HG03575 (cell line): Measurements from ENCODE around the gene TSEN15.

ENCODE experiments used
- ATAC-seq: cut with Tn5 transposase; IDR thresholded peaks from one replicate; pipeline ENCODE4 v1.9.1; 2021; ENCODE audit not compliant: unreplicated experiment, insufficient number of reproducible peaks, low FRiP score; ENCODE audit errors: extremely low read depth

The TSEN15 gene

GRCh38 chr1:184051485-184052193 is at the start of gene TSEN15:
TSS of gene TSEN15 (plus strand) at chr1:184051730. CDS start at chr1:184051756, 26 bp downstream.
- ATAC-seq: peak; percentile 71

DNA sequence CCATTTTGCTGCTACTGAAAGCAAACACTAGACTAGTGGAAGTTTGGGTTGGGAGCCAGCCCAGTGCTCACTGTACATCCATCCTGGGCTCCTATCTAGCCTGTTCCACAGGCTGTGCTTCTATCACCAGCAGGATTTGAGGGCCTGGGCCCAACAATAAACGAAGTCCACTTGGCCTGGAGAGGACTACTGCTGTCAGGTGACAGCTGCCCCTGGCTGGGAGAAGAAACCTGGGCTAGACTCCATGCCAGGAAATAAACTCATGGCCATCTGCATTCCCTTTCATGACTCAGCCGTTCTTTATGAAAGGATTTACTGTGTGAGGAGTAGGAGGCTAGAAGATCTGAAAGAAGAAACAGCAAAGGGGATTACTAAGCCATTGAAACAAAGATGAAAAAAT is 49.5 kb upstream of the TSEN15 start:
- ATAC-seq: no peak

DNA sequence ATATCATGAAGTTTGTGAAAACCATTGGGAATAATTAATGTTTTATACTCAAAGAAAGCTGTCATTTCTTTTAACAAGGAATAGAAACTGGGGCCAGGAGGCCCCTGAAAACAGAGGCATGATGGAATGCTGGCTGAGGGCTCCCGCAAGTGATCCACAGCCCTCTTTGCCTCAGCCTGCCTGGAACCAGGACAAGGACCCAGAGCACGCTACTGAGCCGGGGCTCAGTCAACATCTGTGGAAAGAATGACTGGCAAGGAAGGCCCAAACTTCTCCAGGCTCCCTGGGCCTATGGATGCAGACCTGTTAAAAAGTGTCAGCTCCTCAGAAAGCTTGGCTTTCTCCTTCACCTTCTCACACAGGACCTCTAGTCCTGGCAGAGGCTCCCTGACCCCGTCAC is 46.6 kb upstream of the TSEN15 start:
- no peak for ATAC-seq

DNA sequence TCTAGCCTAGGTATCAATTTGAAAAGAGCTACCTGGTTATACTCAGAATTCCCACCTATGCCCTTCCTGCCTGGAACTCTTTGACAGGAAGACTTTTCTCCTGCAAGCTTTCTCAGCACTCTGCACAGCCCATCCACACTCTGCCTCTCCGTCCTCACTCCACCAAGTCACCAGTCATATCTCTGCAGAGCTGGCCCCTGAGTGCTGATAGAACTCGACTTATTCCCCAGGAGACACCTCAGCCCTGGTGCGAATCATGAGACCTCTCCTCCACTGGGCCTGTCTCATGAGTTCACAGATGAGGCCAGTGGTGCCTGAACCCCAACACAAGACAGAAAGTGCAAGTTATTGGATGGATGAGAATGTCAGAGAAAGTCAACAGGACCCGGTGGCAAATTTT is 46.0 kb upstream of the TSEN15 start:
- no peak for ATAC-seq

- ATAC-seq: no peak
Observed at GRCh38 chr1:184010788-184011187, 40.7 kb upstream of the TSEN15 start.

DNA sequence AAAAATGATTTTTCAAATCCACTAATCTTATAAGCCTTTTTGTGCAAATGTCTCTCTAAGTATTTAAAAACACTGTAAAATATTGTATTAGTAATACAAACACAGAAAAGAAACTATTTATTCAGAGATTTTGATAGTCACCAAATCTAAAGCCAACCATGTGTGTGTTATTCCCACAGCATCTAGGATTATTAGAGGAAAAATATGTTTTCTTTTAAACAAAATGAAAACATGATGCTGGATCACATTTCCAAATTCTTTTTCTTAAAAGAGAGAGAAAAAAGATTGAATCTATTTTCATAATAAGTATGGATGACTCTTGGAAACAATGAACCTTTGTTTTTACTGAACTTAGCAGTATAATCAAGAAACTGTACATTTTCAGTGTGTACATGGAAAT is 39.3 kb upstream of the TSEN15 start:
- ATAC-seq: no peak

DNA sequence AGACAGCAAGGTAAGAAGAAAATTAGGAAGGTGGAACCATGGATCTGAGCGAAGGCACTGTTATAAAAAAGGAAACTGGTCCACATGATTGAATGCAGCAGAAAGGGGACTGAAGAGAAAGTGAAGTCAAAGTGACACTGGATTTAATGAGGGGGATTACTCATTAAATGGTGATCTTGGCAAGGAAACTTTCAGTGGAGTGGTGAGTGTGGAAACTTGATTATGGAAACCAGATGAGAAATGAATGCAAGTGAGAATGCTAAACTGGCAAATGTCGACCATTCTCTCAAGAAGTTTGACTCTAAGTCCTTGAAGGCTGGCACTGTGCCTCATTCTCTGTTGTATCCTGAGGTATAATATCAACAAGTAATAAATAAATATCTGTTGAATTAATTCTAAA is 37.3 kb upstream of the TSEN15 start:
- no peak for ATAC-seq

GRCh38 chr1:184016169-184016568 is 35.4 kb upstream of the TSEN15 start:
- no peak for ATAC-seq

DNA sequence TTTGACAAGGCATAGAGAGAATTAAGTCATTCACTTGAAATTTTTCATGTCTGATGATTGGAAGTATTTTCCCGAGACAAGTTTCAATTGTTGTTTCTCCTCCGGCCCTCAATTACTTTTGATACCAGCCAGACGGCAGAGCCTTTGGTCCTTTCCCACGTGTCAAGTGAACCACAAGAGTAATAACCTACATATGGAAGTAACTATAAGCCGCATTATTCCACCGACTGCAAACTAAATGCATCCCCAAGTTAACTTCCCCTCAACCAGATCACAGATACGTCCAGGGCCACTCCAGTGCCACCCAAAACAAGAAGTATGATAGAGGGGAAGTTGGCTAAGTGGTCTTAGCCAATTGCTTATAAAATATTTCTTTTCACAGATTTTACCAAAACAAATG is 34.2 kb upstream of the TSEN15 start:
- ATAC-seq: no peak

GRCh38 chr1:184018622-184019021 is 32.9 kb upstream of the TSEN15 start:
- ATAC-seq: no peak

DNA sequence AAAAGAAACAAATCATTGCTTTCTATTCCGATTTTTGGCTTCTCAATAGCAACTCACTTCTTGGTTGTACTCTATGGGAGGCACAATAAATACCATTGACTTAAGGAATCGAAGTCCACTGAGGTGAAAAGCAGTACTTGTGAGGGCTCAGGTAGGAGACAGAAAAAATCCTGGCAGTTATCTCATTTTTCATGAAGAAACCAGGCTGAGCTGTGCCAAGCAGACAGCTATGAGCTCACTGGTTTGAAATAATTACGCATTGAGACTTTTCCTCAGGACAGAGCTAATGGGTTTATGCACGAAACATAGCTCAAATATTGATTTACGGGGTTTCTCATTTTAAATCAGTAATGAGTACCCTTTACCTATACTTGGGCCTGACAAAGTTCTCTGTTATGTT is 32.5 kb upstream of the TSEN15 start:
- no peak for ATAC-seq

GRCh38 chr1:184019506-184019905 is 32.0 kb upstream of the TSEN15 start:
- ATAC-seq: no peak

- ATAC-seq: no peak
Observed at GRCh38 chr1:184020328-184020727, 31.2 kb upstream of the TSEN15 start.

DNA sequence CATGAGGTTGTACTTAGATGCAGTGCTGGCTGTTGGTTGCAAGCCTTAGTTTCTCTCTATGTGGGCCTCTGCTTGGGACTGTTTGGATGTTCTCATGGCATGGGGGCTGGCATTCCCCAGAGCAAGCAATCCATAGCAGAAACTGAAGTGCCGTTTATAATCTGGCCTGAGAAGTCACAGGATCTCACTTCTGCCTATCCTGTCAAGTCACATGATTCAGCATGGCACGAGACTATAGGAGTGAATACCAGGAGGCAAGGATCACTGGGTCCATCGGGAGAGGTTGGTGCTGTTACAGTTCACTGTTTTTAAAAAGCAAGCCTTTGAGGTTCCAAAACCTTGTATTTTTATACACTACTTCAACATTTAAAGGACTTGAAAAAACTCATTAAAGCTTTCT is 30.7 kb upstream of the TSEN15 start:
- no peak for ATAC-seq

GRCh38 chr1:184021728-184022127 is 29.8 kb upstream of the TSEN15 start:
- no peak for ATAC-seq

DNA sequence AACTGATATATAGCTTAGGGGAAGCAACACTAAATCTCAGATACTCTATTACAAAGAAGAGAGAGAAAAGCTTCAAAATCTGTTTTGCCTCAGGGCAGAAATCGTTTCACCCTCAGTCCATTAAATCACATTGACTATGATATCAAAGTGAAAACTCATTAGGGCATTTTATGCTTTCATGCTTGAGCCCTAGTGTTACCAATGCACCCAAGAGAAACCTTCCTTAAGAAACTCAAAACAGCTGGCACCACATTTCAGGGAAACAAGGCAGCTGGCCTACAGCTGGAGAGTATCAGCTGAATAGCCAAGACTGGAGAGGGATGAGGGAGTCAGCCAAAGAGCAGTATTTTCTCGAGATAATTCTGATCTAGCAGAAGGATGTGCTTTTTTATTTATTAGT is 28.9 kb upstream of the TSEN15 start:
- ATAC-seq: no peak

DNA sequence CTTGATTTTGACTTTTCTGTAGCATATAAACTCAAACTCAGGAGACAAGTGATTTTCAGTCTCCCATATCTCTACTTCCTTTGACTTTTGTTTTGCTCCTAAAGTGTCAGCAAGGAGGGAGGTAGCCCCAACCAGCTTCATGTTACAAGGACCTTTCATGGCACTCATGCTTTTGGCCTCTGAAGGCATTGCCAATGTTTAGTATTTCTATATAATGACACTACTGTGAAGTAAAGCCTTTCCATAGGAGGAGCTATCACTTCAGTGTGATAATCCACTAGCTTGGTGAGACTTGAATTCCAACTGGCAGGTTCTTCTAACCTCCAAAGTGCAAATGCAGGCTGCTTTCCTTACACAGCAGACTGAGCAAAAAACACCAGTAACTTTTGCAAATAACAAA is 28.4 kb upstream of the TSEN15 start:
- ATAC-seq: no peak

GRCh38 chr1:184025242-184025675 is 26.3 kb upstream of the TSEN15 start:
- no peak for ATAC-seq

DNA sequence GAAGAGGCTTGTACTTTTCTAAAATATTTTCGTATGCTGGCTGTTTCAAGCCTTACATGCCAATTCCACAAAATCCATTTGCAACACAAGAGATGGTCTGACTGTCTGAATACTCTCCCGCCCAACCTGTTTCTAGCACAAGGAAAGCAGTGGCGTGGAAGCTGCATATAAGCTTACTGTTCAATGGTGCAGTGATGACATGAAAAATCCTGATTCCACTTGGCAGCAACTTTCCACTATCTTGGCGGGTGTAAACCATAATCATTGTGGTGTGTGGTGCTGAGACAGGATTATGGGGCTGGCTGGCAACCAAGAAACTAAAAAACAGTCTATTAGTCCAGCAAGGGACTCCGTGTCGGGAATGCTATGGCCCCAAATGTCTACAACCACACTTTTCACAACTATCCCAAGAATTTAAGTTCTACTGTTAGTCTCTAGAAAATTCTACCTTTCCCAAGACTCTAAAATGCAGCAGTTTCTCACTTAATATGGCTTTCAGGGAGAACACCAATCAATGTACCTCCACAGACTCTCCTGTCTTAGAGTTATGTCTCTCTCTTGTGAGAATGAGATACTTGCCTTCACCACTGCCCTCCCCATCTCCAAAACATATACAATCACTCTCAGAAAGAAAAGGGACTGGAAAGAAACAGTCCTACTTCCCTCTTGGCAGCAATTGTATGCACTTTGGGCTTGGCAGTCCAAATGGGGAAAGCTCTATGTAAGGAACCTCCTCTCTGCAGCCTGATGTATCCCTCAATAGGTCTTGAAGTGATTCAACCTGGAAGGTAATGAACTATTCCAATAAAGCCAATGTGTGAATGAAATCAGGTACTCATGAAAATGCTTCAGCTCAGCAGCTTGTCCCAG is 23.5 kb upstream of the TSEN15 start:
- ATAC-seq: no peak

GRCh38 chr1:184028854-184029623 is 22.5 kb upstream of the TSEN15 start:
- ATAC-seq: no peak
